Activated gamma-delta T cell treated with Interleukin-2 at 50 U/mL for 16 hours (primary cell): ENCODE measurements around the gene HDAC9.

Experiments used
- DNase-seq: peaks from one replicate; pipeline ENCODE4 v3.0.0-alpha.2; 2020

Gene HDAC9

DNA sequence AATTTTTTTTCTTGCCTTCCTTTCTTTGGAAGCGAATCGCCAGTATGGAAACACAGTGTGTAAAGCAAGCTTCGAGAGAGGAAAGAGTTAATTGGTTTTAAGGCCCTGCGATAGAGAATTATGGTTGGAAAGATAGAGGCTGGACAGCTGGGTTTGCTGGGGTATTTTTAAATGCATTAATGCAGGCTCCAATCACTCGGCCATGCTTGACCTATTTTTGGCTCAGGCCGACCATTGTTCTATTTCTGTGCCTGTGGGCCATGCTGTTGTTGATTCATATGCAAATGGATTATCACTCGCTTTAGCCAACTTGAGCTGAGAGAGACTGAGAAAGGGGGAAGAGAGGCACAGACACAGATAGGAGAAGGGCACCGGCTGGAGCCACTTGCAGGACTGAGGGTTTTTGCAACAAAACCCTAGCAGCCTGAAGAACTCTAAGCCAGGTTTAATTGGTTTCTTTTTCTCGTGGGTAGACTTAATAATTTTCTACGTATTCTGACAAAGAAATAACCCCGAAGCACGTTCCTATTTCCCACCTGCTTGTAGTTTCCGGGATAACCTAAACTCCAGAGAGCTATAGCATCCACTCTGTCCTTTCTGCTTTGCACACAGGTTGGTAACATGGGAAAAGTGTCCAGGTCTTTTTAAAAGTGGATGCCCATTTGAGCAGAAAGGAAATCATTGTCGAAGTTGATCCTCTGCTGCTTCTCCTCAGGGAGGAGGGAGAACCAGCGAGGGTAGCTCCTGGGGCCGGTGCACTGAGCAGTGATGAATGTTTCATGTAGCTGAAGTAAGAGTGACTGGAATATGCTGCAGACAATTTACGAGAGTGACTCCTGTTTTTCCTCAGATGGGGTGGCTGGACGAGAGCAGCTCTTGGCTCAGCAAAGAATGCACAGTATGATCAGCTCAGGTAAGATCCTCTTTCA, at the start of gene HDAC9:
Gene HDAC9 (plus strand): TSS at position 338 of the 929 bp plus-strand sequence. CDS start 554 bp downstream, at position 892.
- DNase-seq = no peak

DNA sequence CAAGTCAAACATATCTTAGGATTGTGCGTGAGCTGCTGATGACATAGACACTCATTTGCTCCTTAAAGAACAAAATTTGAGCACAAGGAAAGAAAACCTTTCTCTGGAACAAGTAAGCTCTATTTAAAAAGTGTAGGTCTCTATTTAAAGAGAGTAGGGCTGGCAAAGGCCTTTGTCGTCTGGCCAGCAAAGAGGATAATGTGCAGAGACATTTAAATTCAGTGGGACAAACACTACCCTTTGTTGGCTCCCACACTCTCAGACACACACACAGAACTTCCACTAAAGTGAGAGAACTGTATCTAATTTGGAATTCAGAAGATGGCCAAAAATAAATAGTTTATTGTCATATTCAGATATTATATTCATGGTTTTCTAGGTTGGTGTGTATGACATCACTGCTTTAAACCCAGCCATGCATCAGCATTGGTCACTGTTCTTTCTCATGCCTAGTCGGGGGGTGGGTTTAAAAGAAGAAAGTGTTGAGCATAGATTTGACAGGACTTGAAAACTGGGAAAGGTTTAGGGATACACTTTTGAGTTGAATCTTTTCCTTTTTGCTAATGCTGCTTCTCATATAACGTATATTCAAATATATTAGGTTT, 49.5 kb upstream of the HDAC9 start:
- DNase-seq = no peak

- no peak for DNase-seq
These were observed 45.5 kb upstream of the HDAC9 start for GRCh38 chr7:18450019-18450418.

GRCh38 chr7:18455606-18456005, 39.9 kb upstream of the HDAC9 start:
- DNase-seq = no peak

DNA sequence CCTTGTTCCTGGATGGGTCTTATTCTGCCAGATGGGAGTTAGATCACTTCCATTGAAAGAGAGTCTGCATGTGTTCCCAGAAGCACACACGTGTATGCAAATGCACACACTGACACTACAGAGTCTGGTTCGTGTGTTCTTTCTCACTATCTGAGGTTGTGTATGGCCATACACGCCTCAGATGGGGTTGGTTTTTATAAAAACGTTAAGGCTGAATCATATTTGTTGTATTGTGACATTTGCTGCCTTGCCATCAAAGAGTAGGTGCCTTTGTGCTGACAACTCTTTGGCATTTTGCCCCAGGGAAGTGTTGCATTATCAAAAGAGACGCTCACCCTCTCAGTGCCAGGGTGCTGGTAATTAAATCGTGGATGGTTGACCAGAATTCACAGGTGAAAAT, 37.7 kb upstream of the HDAC9 start:
- no peak for DNase-seq

- DNase-seq = no peak
These were observed 36.7 kb upstream of the HDAC9 start for GRCh38 chr7:18458830-18459229.

DNA sequence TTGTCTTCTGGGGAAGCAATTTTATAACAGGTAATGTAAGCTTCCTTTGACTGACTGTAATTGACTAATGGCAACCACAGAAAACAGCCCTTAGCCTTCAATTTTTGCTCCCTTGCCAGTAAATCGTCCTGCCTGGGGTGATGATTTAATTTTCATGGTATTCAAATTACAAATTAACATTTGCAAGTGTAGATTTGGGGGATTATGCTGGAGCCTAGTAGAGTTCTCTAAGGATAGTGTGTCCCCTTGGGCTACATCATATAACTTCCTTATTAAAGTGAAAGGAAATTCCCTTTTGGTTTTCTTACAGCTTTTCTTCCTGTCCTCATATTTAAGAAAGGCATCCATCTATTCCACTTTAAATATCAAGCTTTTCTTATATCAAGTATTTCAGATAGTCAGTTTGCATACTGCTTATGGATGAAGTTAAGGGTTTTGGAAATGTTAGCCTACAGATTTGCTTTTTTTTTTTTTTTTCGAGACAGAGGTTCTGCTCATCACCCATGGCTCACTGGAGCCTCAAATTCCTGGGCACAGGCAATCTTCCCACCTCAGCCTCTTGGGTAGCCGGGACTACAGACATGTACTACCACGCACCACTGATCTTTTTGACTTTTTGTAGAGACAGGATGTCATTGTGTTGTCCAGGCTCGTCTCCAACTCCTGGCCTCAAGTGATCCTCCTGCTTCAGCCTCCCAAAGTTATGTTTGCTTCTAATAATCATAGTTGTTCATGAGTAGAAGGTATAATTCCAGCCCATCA, 35.9 kb upstream of the HDAC9 start:
- DNase-seq = no peak

GRCh38 chr7:18461785-18462467, 33.6 kb upstream of the HDAC9 start:
- DNase-seq = no peak

- DNase-seq = no peak
These were observed 30.7 kb upstream of the HDAC9 start for GRCh38 chr7:18464830-18465229.

DNA sequence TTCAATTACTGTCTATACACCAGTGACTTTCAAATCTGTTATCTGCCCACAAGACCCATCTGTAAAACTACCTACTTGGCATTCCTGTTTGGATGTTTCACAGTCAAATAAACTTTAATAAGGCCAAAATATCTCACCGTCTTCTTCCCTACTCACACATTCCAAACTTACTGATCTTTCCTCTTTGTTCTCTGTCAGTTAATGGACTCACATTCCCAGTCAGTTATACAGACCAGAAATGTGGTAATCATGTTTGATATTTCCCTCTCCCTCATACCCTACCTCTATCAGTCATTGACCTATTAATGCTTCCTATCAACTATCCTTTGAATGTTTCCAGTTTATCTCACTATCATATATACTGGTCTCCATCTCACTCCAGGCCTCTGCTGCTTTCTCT, 28.5 kb upstream of the HDAC9 start:
- DNase-seq = no peak

- no peak for DNase-seq
These were observed 26.8 kb upstream of the HDAC9 start for GRCh38 chr7:18468795-18469194.

DNA sequence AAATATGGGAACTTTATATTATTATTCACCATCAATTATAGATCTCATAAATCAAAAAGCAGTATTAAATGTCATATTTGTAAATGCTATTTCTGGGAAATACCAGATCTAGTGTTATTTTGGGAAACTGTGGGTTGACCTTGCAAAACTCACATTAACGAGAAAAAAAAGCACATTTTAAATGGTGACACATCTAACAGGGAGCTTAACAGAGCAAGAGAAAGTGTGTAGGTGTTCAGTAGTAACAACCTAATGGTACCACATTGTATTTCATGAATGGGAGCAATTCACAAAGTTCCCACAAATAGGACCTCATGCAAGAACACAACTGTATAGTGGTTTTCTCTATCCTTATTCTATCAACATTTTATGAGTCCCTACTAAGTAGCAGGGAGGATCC, 26.2 kb upstream of the HDAC9 start:
- DNase-seq = no peak

DNA sequence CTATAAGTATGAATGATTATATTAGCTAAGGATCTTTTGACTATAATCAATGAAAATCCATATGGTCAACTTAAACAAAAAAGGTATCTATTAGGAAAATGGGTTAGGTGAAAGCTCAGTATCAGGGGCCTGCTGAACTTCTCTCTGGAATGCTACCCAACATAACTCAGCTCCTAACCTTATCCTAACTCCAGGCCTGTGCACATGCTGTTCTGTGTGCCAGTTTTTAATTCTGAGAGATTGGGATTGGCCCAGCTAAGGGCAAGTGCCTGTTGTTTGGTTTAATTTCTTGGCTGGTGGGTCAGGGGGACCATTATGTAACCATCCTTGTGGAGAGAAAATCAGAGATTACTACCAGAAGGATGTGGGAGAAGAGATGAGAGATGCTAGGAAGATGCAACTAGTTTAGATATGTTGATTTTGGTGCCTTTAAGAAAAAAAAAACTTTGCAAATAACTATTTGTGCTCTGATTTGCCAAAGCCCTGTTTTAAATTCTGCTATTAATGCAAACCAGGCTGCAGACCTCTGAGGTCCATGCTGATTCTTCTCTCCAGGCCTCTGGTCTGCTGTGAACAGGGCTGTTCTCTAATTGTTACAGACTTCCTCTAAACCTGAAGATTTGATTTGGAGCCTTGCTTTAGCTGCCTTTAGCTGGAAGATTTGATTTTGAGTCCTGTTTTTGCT, 23.9 kb upstream of the HDAC9 start:
- no peak for DNase-seq

DNA sequence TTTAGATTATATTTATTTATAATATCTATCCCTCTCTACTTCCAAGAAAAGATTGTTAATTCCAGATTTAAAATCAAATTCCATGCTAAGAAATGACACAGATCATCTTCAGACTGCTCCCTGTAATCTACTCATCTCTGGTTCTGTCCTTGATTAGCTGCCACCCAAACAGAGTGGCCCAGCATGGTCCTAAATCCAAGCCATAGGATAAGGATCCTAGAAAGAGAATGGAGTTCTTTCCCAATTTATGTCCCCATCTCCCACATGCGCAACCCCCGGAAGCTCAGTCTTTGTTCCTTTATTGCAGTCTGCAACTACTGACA, 23.4 kb upstream of the HDAC9 start:
- no peak for DNase-seq

GRCh38 chr7:18473119-18473518, 22.4 kb upstream of the HDAC9 start:
- no peak for DNase-seq

DNA sequence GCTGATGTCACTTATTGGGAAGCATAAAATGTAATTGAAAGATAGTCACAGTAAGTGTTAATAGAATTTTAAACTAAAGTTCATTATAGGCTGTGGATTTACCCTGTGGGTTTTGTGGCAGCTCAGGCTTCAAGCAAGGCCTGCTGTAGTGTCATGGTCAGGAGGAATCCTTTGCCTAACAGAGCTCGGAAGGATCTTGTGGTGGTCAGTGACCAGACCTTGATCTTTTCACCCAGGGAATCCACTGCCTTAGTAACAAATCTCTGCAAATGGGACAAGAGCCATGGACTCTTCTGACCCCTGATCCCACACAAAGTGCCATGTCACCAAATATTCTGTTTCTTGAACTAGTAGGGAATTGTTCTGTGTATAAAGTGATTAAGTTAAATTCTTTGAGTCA, 20.6 kb upstream of the HDAC9 start:
- DNase-seq = no peak

DNA sequence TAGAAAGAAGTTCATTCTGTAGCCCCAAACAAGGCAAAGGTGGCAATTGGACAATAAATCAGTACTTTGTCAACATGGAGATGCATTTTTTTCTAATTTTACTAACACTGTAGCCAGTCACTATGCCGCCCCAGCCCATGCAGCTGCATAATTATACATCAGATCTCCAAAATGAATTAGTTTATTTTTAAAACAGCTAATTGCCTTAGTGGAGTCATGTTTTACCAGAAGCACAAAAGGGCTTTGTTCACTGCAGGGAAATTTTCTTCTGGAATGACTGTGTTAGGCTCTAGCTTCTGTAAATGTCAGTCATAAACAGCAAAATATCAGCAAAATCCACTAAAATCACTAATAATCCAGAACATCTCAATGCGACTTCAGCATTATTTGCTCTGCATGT, 20.1 kb upstream of the HDAC9 start:
- no peak for DNase-seq

DNA sequence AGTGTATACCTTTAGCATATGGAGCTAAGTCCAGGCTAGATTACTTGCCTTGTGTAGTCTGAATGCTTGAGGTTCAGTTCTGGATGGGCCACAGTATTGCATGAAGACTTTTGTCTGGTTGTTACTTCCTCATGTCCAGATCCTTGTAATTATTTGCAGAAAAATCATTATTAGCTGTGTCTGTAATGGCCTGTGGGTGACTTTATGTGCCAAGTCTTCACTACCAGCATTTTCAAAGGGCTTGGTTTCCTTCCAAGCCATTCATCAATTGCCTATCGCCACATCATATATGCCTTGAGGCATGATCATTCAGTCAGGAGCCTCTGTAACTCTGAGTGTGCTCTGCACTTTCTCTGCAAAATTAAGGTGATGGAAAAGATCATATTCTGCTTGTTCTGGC, 13.8 kb upstream of the HDAC9 start:
- no peak for DNase-seq

GRCh38 chr7:18488049-18488448, 7.5 kb upstream of the HDAC9 start:
- no peak for DNase-seq

GRCh38 chr7:18489624-18490023, 5.9 kb upstream of the HDAC9 start:
- no peak for DNase-seq

GRCh38 chr7:18491871-18492270, 3.7 kb upstream of the HDAC9 start:
- DNase-seq = no peak

DNA sequence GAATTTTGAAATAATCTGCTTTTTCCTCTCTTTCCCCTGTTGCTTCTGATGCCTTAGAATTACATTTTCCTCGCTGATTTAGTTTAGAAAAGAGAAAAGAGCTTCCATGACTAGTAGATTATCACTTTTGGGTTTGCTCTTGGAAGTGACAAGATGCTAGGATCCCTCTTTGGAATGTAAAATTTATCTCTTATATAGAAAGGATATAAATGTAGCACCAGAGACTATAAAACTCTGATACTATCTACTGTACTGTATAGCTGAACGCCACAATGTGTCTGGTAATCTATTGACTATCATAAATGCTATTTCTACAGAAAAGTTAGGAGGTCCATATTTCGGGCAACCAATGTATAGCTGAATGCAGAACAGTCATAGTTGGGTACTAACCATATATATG, 1.1 kb upstream of the HDAC9 start:
- DNase-seq = no peak
